MCF 10A (cell line): ENCODE measurements around the gene FAM170B. TPM values are rescaled to one million over a fixed set of nuclear protein-coding genes. Genes with fewer than 3 reads are reported as not detected.

ENCODE experiments used
- BruUV-seq: library from RNA; stranded (reverse); fragments of 400-500 nt; replicated peaks from 2 replicates; lab custom pipeline; 2021; lab: Mats Ljungman, UMichigan
- CTCF ChIA-PET: fragments of 300-600 bp; sonication (Branson Sonifier 250); formaldehyde crosslinking; extraction: SDS; loops from one replicate; lab custom pipeline; 2021; ENCODE audit warnings: antibody characterized with exemption, inconsistent platforms; lab: Yijun Ruan, JAX
- POLR2A ChIA-PET: fragments of 300-600, 350-650 bp; sonication (Branson Sonifier 250); formaldehyde crosslinking; extraction: SDS; loops from one replicate; lab custom pipeline; 2020; ENCODE audit warnings: antibody characterized with exemption, inconsistent platforms; lab: Yijun Ruan, JAX
- DNase-seq: peaks from one replicate; pipeline ENCODE4 v3.0.0-alpha.2; 2018; ENCODE audit not compliant: unreplicated experiment
- H3K27ac Mint-ChIP-seq: one replicate; pipeline ENCODE4 v1.8.0; 2022; ENCODE audit warnings: mild to moderate bottlenecking, low read depth, mixed read lengths; ENCODE audit not compliant: unreplicated experiment
- H3K27me3 Mint-ChIP-seq: one replicate; pipeline ENCODE4 v1.8.0; 2022; ENCODE audit warnings: mixed read lengths; ENCODE audit not compliant: insufficient read depth, unreplicated experiment
- H3K36me3 Mint-ChIP-seq: one replicate; pipeline ENCODE4 v1.8.0; 2022; ENCODE audit warnings: mild to moderate bottlenecking, moderate library complexity, mixed read lengths; ENCODE audit not compliant: insufficient read depth, unreplicated experiment
- H3K4me1 Mint-ChIP-seq: one replicate; pipeline ENCODE4 v1.8.0; 2022; ENCODE audit warnings: mixed read lengths; ENCODE audit not compliant: insufficient read depth, unreplicated experiment
- H3K4me3 Mint-ChIP-seq: one replicate; pipeline ENCODE4 v1.8.0; 2022; ENCODE audit warnings: mild to moderate bottlenecking, moderate library complexity, mixed read lengths; ENCODE audit not compliant: unreplicated experiment
- H3K9me3 Mint-ChIP-seq: one replicate; pipeline ENCODE4 v1.8.0; 2022; ENCODE audit warnings: mixed read lengths; ENCODE audit not compliant: unreplicated experiment
- CTCF ChIP-seq: fragments of 200-600 bp; IDR thresholded peaks from one replicate; pipeline ENCODE4 v1.8.0; 2022; ENCODE audit warnings: antibody characterized with exemption, mild to moderate bottlenecking; ENCODE audit not compliant: unreplicated experiment
- intact Hi-C: fragments of 100-400 bp; cut with micrococcal nuclease; formaldehyde crosslinking; loops from 2 replicates; pipeline ENCODE4 v1.14.1; 2022
- total RNA-seq: library from RNA; stranded (reverse); gene quantifications from 2 replicates; pipeline ENCODE4 v1.2.3, GENCODE V29; 2022

The FAM170B gene
- total RNA-seq, 1 experiment from 2014 or later: not detected

- peaks cover 6% of the 10 kb centered on the region for H3K9me3 Mint-ChIP-seq
- no peak overlapping the region for H3K4me3 Mint-ChIP-seq
- no peaks in the 10 kb centered on the region for H3K36me3 Mint-ChIP-seq
- no TSS peak for BruUV-seq
- TF ChIP-seq CTCF: no peak
- no peaks in the 10 kb centered on the region for H3K4me1 Mint-ChIP-seq
- intact Hi-C loops: no loop called here
- H3K27me3 Mint-ChIP-seq: peaks cover 48% of the 10 kb centered on the region
- no peak overlapping the region for H3K27ac Mint-ChIP-seq
- no peak for DNase-seq
- ChIA-PET POLR2A (interaction anchor here (0.6 kb wide), 1 partner anchor 184 kb away, joined by 4 read pairs; no protein-coding TSS in a partner anchor), CTCF (no interaction called here)
These were observed 52.1 kb downstream of the FAM170B start for GRCh38 chr10:49081547-49082275.

Other genes with a start within 250 kb of the FAM170B start
- not detected in 2 replicates for gene LRRC18, start 194.2 kb downstream of the FAM170B start, total RNA-seq
- not detected in 2 replicates for gene VSTM4, start 18.5 kb downstream of the FAM170B start, total RNA-seq
- not detected in 2 replicates for gene TMEM273, start 54.4 kb upstream of the FAM170B start, total RNA-seq
- not detected in 2 replicates for gene C10orf71, start 165.1 kb upstream of the FAM170B start, total RNA-seq